ENCODE measurements around the gene IGF2.

The IGF2 gene

GRCh38 chr11:2154195-2154585, 15.0 kb upstream of the IGF2 start:
- no peak for DNase-seq (ENCODE audit: low read depth in 2 of 3, low spot score in 2 of 3)

- DNase-seq (ENCODE audit: low read depth in 2 of 3, low spot score in 2 of 3), result no peak
These were observed 14.5 kb upstream of the IGF2 start for GRCh38 chr11:2153581-2154194.

- DNase-seq (ENCODE audit: low read depth in 2 of 3, low spot score in 2 of 3), result peak; percentile 46 to 72 (median 71)
These were observed 12.5 kb upstream of the IGF2 start for GRCh38 chr11:2151500-2152257.

- DNase-seq (ENCODE audit: low read depth in 2 of 3, low spot score in 2 of 3), result no peak
These were observed 11.0 kb upstream of the IGF2 start for GRCh38 chr11:2149864-2150847.

GRCh38 chr11:2149460-2149859, 10.3 kb upstream of the IGF2 start:
- DNase-seq (ENCODE audit: low read depth in 2 of 3, low spot score in 2 of 3), result no peak

GRCh38 chr11:2148595-2148994, 9.4 kb upstream of the IGF2 start:
- no peak for DNase-seq (ENCODE audit: low read depth in 2 of 3, low spot score in 2 of 3)

- no peak for DNase-seq (ENCODE audit: low read depth in 2 of 3, low spot score in 2 of 3)
These were observed 8.2 kb upstream of the IGF2 start for GRCh38 chr11:2147391-2147790.

- no peak for DNase-seq (ENCODE audit: low read depth in 2 of 3, low spot score in 2 of 3)
These were observed 6.9 kb upstream of the IGF2 start for GRCh38 chr11:2146051-2146450.

GRCh38 chr11:2144544-2145248, 5.5 kb upstream of the IGF2 start:
- no peak for DNase-seq (ENCODE audit: low read depth in 2 of 3, low spot score in 2 of 3)

- DNase-seq (ENCODE audit: low read depth in 2 of 3, low spot score in 2 of 3), result no peak
These were observed 4.8 kb upstream of the IGF2 start for GRCh38 chr11:2143799-2144543.

GRCh38 chr11:2143477-2143798, 4.2 kb upstream of the IGF2 start:
- DNase-seq (ENCODE audit: low read depth in 2 of 3, low spot score in 2 of 3), result no peak

- DNase-seq (ENCODE audit: low read depth in 2 of 3, low spot score in 2 of 3), result no peak
These were observed 3.6 kb upstream of the IGF2 start for GRCh38 chr11:2142762-2143202.

GRCh38 chr11:2142300-2142759, 3.1 kb upstream of the IGF2 start:
- no peak for DNase-seq (ENCODE audit: low read depth in 2 of 3, low spot score in 2 of 3)

- DNase-seq (ENCODE audit: low read depth in 2 of 3, low spot score in 2 of 3), result no peak
These were observed 1.5 kb upstream of the IGF2 start for GRCh38 chr11:2140411-2141400.

- no peak for DNase-seq (ENCODE audit: low read depth in 2 of 3, low spot score in 2 of 3)
These were observed 590 bp upstream of the IGF2 start for GRCh38 chr11:2139621-2140337.

- DNase-seq (ENCODE audit: low read depth in 2 of 3, low spot score in 2 of 3), result no peak
These were observed 612 bp downstream of the IGF2 start for GRCh38 chr11:2138431-2139122.

- DNase-seq (ENCODE audit: low read depth in 2 of 3, low spot score in 2 of 3), result no peak
These were observed 1.1 kb downstream of the IGF2 start for GRCh38 chr11:2138068-2138430.
